PFSK-1 (cell line): ENCODE data around the gene PIGR.

ENCODE experiments used
- POLR2AphosphoS5 ChIP-seq: IDR thresholded peaks from 2 replicates; pipeline ENCODE4 v1.6.1; 2012; ENCODE audit warnings: low read depth, mild to moderate bottlenecking, control low read depth, low read length, moderate library complexity
- REST ChIP-seq, 2 experiments: IDR thresholded peaks; 2 replicates each; pipeline versions ENCODE4 v1.6.1 to v1.8.0; 2011 to 2012; ENCODE audit warnings: low read depth in 2 of 2, low read length in 2 of 2, control low read depth in 1 of 2, inconsistent platforms in 1 of 2, mild to moderate bottlenecking in 1 of 2, moderate library complexity in 1 of 2; ENCODE audit not compliant: insufficient read depth in 1 of 2

- TF ChIP-seq POLR2AphosphoS5 (no peak), REST (IDR thresholded peaks at IDR 0.05; ENCODE audit: insufficient read depth in 1 of 2, low read depth in 2 of 2, low read length in 2 of 2) (no peak)
Observed at GRCh38 chr1:206896261-206896660, 50.0 kb downstream of the PIGR start.
